Vagina (tissue), 2 donors: Measurements from ENCODE around the gene ITGB7.

Experiments used
- POLR2AphosphoS5 ChIP-seq, 2 donors: sonication (generic); formaldehyde crosslinking; IDR thresholded peaks; one replicate each; pipeline ENCODE4 v1.9.0; 2017; ENCODE audit warnings: antibody characterized with exemption in 2 of 2, mild to moderate bottlenecking in 2 of 2, low read depth in 1 of 2; ENCODE audit not compliant: insufficient read depth in 1 of 2
- TF ChIP-seq, protein P1 (sequence below), 3 experiments: fragments of 450-650 bp in 2 of 3; fragments of 200-600 bp in 1 of 3; sonication (generic) in 1 of 3; IDR thresholded peaks; one replicate each; pipeline ENCODE4 v1.5.1; 2017 to 2019; ENCODE audit warnings: antibody characterized with exemption in 3 of 3, mild to moderate bottlenecking in 2 of 3, moderate library complexity in 2 of 3

DNA sequence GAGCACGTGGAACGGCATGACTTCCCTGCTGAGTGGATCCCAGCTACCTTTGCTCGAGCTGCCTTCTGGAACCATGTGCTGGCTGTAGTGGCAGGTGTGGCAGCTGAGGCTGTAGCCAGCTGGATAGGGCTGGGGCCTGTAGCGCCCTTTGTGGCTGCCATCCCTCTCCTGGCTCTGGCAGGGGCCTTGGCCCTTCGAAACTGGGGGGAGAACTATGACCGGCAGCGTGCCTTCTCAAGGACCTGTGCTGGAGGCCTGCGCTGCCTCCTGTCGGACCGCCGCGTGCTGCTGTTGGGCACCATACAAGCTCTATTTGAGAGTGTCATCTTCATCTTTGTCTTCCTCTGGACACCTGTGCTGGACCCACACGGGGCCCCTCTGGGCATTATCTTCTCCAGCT, 46.2 kb upstream of the ITGB7 start:
- TF ChIP-seq, protein P1, sequence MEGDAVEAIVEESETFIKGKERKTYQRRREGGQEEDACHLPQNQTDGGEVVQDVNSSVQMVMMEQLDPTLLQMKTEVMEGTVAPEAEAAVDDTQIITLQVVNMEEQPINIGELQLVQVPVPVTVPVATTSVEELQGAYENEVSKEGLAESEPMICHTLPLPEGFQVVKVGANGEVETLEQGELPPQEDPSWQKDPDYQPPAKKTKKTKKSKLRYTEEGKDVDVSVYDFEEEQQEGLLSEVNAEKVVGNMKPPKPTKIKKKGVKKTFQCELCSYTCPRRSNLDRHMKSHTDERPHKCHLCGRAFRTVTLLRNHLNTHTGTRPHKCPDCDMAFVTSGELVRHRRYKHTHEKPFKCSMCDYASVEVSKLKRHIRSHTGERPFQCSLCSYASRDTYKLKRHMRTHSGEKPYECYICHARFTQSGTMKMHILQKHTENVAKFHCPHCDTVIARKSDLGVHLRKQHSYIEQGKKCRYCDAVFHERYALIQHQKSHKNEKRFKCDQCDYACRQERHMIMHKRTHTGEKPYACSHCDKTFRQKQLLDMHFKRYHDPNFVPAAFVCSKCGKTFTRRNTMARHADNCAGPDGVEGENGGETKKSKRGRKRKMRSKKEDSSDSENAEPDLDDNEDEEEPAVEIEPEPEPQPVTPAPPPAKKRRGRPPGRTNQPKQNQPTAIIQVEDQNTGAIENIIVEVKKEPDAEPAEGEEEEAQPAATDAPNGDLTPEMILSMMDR (IDR thresholded peaks at IDR 0.05), result no peak
- TF ChIP-seq POLR2AphosphoS5 (IDR thresholded peaks at IDR 0.05; ENCODE audit: insufficient read depth in 1 of 2, low read depth in 1 of 2), result no peak
